Thoracic aorta (tissue), 2 donors: ENCODE data around the gene PSMD5. TPM values are rescaled to one million over a fixed set of nuclear protein-coding genes. Genes with fewer than 3 reads are reported as not detected.

ENCODE experiments used
- ATAC-seq: fragments of 150-250 bp; one replicate; pipeline ENCODE4 v1.8.0; 2017; ENCODE audit warnings: low read depth; ENCODE audit not compliant: insufficient number of reproducible peaks, low FRiP score
- DNase-seq: peaks from one replicate; pipeline ENCODE4 v3.0.0-alpha.2; 2020; ENCODE audit warnings: low spot score
- H3K27ac ChIP-seq, 2 donors: fragments of 200-600 bp; sonication (generic); 1 replicate in 1 of 2; 2 replicates in 1 of 2; pipeline ENCODE4 v1.5.1; 2016; ENCODE audit warnings: mild to moderate bottlenecking in 2 of 2, moderate library complexity in 2 of 2
- H3K27me3 ChIP-seq: fragments of 200-600 bp; sonication (generic); replicated peaks from 2 replicates; pipeline ENCODE4 v1.6.0; 2016; ENCODE audit warnings: mild to moderate bottlenecking; ENCODE audit not compliant: insufficient read depth
- H3K36me3 ChIP-seq: fragments of 200-600 bp; sonication (generic); one replicate; pipeline ENCODE4 v1.5.1; 2016
- H3K4me1 ChIP-seq, 2 donors: fragments of 200-600 bp; sonication (generic); 1 replicate in 1 of 2; 2 replicates in 1 of 2; pipeline versions ENCODE4 v1.5.1 to v1.6.0; 2016; ENCODE audit warnings: low read depth in 2 of 2, mild to moderate bottlenecking in 1 of 2; ENCODE audit not compliant: control insufficient read depth in 1 of 2
- H3K4me3 ChIP-seq: fragments of 200-600 bp; sonication (generic); 2 replicates; pipeline ENCODE4 v1.5.1; 2016; ENCODE audit warnings: mild to moderate bottlenecking
- H3K9me3 ChIP-seq: fragments of 200-600 bp; sonication (generic); 2 replicates; pipeline ENCODE4 v1.5.1; 2016
- total RNA-seq, 2 donors: library from RNA; depleted of rRNA; stranded (reverse); fragments of >200 nt; gene quantifications; one replicate each; pipeline versions ENCODE4 v1.1.0 to v1.2.3, GENCODE V29; 2016
- TF ChIP-seq, protein P1 (sequence below): fragments of 200-600 bp; sonication (generic); IDR thresholded peaks from one replicate; pipeline ENCODE4 v1.5.1; 2019; ENCODE audit warnings: antibody characterized with exemption

The PSMD5 gene
- total RNA-seq, 2 donors from 2014 or later = 19.4 to 55.7 TPM

DNA sequence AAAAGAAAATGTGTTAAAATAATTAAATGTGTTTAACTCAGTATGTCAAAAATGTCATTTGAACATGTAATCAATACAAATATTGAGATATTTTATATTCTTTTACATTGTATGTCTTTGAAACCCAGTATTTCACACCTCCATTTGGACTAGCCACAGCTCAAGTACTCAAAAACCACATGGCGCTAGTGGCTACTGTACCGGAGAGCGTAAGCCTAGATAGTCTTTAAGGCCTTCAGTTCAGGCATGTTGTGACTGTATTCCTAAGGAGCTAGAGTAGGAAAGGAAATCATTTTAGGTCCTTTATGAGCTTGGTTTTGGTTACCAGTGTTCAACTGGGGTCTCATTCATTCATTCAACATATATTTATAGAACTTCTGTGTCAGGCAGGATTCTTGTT lies 62.4 kb downstream of the PSMD5 start:
- H3K4me3 ChIP-seq = no peak overlapping the region

DNA sequence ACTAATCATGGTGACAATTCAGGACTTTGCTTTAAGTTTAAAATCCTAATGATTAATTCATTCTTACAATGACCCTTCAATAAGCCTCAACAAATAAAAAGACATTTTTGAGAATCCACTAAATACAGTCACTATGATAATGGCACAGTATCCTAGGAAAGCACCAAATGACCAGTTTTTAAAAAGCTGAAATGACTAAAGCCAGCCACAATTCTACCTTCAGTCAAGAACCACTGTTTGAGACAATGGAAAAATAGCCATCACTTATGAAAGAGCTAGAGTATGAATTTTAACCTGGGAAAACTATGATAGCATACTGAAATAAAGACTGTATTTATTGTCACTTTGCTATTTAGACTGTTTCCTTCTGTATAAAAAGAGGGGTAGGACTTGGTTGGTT lies 63.5 kb downstream of the PSMD5 start:
- Histone ChIP-seq H3K9me3 (no peaks in the 10 kb centered on the region), H3K27ac (no peak overlapping the region), H3K36me3 (peaks cover 39% of the 10 kb centered on the region), H3K4me1 (no peaks in the 10 kb centered on the region), H3K27me3 (no peaks in the 10 kb centered on the region), H3K4me3 (no peak overlapping the region)
- TF ChIP-seq, protein P1, sequence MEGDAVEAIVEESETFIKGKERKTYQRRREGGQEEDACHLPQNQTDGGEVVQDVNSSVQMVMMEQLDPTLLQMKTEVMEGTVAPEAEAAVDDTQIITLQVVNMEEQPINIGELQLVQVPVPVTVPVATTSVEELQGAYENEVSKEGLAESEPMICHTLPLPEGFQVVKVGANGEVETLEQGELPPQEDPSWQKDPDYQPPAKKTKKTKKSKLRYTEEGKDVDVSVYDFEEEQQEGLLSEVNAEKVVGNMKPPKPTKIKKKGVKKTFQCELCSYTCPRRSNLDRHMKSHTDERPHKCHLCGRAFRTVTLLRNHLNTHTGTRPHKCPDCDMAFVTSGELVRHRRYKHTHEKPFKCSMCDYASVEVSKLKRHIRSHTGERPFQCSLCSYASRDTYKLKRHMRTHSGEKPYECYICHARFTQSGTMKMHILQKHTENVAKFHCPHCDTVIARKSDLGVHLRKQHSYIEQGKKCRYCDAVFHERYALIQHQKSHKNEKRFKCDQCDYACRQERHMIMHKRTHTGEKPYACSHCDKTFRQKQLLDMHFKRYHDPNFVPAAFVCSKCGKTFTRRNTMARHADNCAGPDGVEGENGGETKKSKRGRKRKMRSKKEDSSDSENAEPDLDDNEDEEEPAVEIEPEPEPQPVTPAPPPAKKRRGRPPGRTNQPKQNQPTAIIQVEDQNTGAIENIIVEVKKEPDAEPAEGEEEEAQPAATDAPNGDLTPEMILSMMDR = no peak
- ATAC-seq (no peak), DNase-seq (no peak)

More for the DNA sequence above, 62.4 kb downstream of the PSMD5 start:
- no peak for DNase-seq
- H3K9me3 ChIP-seq = no peaks in the 10 kb centered on the region
- TF ChIP-seq, protein P1 = no peak
- no peaks in the 10 kb centered on the region for H3K4me1 ChIP-seq
- no peak overlapping the region for H3K27ac ChIP-seq
- no peaks in the 10 kb centered on the region for H3K27me3 ChIP-seq
- H3K36me3 ChIP-seq = peaks cover 29% of the 10 kb centered on the region
- ATAC-seq = no peak

DNA sequence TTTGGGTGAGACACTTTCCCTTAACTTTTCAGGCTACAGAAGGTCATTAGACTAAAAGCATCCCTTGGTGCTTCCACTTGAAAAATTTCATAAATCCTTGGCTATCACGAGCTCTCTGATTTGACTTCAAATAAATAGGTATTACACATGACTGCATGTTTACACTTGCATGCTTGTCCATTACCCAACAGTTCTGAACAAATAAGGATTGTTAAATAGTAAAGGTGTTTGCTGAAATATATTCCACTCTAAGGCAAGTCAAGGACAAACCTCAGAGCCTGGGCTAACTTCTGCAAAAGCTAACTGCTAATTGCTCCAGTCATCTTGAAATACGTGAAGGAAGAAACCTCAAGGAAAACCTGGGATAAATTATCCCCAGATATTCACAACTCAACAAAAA lies 64.0 kb downstream of the PSMD5 start:
- TF ChIP-seq, protein P1 = no peak
- no peak overlapping the region for H3K4me3 ChIP-seq
- H3K36me3 ChIP-seq = peaks cover 43% of the 10 kb centered on the region
- no peak for DNase-seq
- no peak for ATAC-seq
- H3K27me3 ChIP-seq = no peaks in the 10 kb centered on the region
- H3K27ac ChIP-seq = no peak overlapping the region
- no peaks in the 10 kb centered on the region for H3K4me1 ChIP-seq
- H3K9me3 ChIP-seq = no peaks in the 10 kb centered on the region

DNA sequence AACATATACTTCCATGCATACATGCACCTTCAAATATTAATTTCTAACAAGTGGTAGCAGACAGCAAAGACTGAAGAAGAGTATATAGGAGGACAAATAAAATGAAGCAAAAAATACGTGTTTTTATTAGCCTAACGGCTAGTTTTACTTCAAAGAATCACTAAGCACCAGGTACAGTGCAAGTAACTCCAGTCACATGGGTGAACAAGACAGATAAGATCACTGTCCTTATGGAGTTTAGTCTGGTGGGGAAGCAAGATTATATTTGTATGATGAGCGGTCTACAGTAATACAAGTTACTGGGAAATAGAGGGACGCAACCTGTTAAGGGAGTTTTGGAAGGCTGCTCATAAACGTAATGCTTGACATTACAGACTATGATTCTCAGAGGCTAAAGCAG lies 65.5 kb downstream of the PSMD5 start:
- TF ChIP-seq, protein P1 = no peak
- Histone ChIP-seq H3K36me3 (peaks cover 50% of the 10 kb centered on the region), H3K9me3 (no peaks in the 10 kb centered on the region), H3K27ac (no peak overlapping the region), H3K4me1 (no peaks in the 10 kb centered on the region), H3K27me3 (no peaks in the 10 kb centered on the region), H3K4me3 (no peak overlapping the region)
- DNase-seq (no peak), ATAC-seq (no peak)

DNA sequence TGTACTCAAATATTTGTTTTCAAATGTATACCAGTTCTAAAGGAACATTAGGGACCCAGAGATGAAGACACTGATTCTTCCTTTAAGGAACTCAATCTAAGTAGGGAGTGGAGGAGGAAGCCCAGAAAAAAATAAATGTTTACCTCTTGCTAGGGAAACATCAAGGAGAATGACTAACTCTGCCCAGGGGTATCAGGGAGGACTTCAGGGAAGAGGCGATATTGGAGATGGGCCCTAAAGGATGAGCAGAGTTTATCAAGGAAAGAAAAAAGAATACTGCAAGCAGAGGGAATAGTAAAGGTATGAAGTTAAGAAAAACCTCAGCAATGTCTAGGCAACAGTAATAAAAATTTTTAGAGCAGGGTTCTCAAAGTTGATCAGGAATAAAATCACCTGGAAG lies 65.9 kb downstream of the PSMD5 start:
- no peak overlapping the region for H3K4me3 ChIP-seq
- DNase-seq = no peak
- no peaks in the 10 kb centered on the region for H3K27me3 ChIP-seq
- H3K36me3 ChIP-seq = peaks cover 53% of the 10 kb centered on the region
- H3K4me1 ChIP-seq = no peaks in the 10 kb centered on the region
- TF ChIP-seq, protein P1 = no peak
- no peak for ATAC-seq
- H3K9me3 ChIP-seq = no peaks in the 10 kb centered on the region
- no peak overlapping the region for H3K27ac ChIP-seq
